Esophagus muscularis mucosa (tissue), 3 donors: ENCODE measurements around the gene JPH2.

Experiments used
- CTCF ChIP-seq, 3 experiments: fragments of 200-600 bp in 2 of 3; fragments of 450-650 bp in 1 of 3; sonication (generic) in 2 of 3; IDR thresholded peaks; one replicate each; pipeline ENCODE4 v1.5.1; 2017 to 2019; ENCODE audit warnings: antibody characterized with exemption in 3 of 3, mild to moderate bottlenecking in 2 of 3, moderate library complexity in 1 of 3
- POLR2A ChIP-seq: fragments of 450-650 bp; IDR thresholded peaks from one replicate; pipeline ENCODE4 v1.6.1; 2017; ENCODE audit warnings: antibody characterized with exemption, moderate library complexity, mild to moderate bottlenecking, low read depth

GRCh38 chr20:44160133-44160532 is 26.9 kb downstream of the JPH2 start:
- TF ChIP-seq CTCF (IDR thresholded peaks at IDR 0.05) (no peak), POLR2A (no peak)
